ENCODE measurements around the gene CALY.

Gene CALY

DNA sequence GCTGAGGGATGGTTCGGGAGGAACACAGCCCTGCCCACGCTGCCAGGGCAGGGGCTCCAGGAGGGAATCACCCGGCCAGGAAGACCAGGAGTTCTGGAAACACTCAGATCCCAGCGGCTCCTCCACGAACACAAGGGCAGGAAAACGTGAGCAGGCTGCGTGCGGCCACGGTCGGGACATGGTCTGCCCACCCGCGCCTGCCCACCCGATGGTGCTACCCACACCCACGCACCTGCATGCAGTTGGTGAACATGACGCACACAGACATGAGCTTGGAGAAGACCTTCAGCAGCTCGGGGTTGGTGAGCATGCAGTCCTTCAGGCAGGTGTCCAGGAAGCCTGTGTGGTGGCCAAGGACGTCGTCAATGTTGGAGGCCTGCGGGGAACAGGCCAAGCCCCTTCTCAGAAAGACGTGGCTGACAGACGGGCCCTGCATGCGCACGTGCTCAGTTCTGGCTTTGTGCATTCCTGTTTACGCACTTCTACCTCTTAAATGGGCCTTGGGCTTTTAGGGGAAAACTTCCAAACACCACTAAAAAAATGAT, 53.8 kb downstream of the CALY start:
- ChIA-PET POLR2A (no interaction called here), CTCF (no interaction called here)
- no peak overlapping the region for H3K4me3 ChIP-seq (ENCODE audit: low read depth, low read length)
- TF ChIP-seq, protein P1, sequence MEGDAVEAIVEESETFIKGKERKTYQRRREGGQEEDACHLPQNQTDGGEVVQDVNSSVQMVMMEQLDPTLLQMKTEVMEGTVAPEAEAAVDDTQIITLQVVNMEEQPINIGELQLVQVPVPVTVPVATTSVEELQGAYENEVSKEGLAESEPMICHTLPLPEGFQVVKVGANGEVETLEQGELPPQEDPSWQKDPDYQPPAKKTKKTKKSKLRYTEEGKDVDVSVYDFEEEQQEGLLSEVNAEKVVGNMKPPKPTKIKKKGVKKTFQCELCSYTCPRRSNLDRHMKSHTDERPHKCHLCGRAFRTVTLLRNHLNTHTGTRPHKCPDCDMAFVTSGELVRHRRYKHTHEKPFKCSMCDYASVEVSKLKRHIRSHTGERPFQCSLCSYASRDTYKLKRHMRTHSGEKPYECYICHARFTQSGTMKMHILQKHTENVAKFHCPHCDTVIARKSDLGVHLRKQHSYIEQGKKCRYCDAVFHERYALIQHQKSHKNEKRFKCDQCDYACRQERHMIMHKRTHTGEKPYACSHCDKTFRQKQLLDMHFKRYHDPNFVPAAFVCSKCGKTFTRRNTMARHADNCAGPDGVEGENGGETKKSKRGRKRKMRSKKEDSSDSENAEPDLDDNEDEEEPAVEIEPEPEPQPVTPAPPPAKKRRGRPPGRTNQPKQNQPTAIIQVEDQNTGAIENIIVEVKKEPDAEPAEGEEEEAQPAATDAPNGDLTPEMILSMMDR (IDR thresholded peaks at IDR 0.05; ENCODE audit: insufficient read depth, low read length, missing control alignments), result no peak
- DNase-seq (ENCODE audit: low read depth, low spot score), result no peak

DNA sequence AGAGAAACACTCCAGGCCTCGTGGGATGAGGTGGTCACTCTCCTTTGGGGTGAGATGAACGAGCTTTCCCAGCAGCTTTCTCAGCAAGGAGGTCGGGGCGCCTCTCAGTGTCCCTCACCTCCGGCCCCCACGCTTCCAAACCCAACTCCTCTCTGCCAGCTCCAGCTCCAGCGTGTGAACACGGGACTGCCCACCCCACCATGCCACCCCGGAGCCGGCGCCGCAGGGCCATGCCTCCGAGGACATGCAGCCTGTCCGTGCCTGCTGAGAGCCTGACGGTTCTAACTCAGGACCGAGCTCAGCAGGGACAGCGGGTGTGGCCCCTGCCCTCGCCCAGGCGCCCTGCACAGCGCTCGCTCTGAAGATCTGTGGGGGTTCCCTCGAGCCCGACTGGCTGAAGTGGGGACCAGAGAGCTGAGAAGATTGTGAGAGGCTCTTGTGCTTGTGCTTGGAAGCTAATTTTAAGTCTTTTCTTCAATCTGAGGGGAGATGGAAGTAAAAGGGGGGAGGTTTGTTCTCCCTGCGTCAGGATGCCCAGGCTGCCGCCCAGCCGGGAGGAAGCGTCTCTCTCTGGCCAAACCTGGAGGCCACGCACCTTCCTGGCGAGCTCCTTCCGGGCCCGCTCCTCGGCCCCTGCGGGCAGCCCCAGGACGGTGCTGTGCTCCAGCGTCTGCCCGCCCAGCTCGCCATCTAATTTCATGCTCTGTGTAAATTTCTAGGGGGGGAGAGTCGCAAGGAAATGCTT, 54.9 kb downstream of the CALY start:
- ChIA-PET POLR2A (interaction anchor here (0.6 kb wide), 2 partner anchors 133 to 618 kb away, joined by 3 read pairs; no protein-coding TSS in a partner anchor), CTCF (interaction anchor here (1.0 to 1.9 kb wide), 2 partner anchors 12 to 26 kb away, joined by 4 read pairs; no protein-coding TSS in a partner anchor)
- TF ChIP-seq, protein P1 (IDR thresholded peaks at IDR 0.05; ENCODE audit: insufficient read depth, low read length, missing control alignments), result no peak
- DNase-seq (ENCODE audit: low read depth, low spot score), result no peak
- no peak overlapping the region for H3K4me3 ChIP-seq (ENCODE audit: low read depth, low read length)

DNA sequence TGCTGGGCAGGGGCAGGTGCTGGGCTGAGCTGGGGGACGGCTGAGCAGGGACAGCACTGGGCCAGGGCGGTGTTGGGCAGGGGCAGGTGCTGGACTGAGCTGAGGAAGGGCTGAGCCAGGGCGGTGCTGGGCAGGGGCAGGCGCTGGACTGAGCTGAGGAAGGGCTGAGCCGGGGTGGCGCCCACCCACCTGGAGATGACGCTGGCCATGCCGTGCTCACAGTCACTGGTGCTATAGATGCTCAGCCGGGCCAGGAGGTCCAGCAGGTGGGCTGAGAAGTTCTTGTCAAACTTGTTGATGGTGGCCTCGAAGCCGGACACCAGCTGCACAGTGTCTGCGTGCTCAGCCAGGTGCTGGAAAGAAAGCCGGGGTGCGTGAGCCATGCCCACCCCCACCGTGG, 55.6 kb downstream of the CALY start:
- no peak overlapping the region for H3K4me3 ChIP-seq (ENCODE audit: low read depth, low read length)
- POLR2A ChIA-PET, result interaction anchor here (0.6 kb wide), 1 partner anchor 617 kb away, joined by 3 read pairs; no protein-coding TSS in a partner anchor
- no peak for DNase-seq (ENCODE audit: low read depth, low spot score)
- CTCF ChIA-PET, result interaction anchor here (1.0 to 1.9 kb wide), 2 partner anchors 12 to 27 kb away, joined by 4 read pairs; no protein-coding TSS in a partner anchor
- TF ChIP-seq, protein P1 (IDR thresholded peaks at IDR 0.05; ENCODE audit: insufficient read depth, low read length, missing control alignments), result no peak

DNA sequence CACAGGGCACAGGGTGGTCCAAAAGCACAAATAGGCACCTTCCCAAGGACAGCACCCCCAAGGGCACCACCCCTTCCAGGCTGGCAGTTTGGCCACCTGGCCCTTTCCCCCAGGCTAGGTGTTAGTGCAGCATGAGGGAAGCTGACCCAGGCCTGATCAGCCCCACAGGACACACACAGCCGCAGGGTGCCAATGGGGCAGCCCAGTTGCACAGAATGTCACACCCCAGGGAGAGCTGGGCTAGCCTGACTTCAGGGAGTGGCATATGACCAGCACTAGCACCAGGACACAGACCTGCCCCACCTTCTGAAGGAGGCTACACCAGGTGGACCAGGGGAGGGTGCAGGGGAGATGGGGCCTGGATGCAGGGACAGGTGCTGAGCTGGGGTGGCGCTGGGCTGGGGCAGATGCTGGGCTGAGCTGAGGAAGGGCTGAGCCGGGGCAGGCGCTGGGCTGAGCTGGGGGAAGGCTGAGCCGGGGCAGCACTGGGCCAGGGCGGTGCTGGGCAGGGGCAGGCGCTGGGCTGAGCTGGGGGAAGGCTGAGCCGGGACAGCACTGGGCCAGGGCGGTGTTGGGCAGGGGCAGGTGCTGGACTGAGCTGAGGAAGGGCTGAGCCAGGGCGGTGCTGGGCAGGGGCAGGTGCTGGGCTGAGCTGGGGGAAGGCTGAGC, 56.2 kb downstream of the CALY start:
- no peak overlapping the region for H3K4me3 ChIP-seq (ENCODE audit: low read depth, low read length)
- CTCF ChIA-PET, result interaction anchor here (1.9 kb wide), 1 partner anchor 13 kb away, joined by 4 read pairs; no protein-coding TSS in a partner anchor
- POLR2A ChIA-PET, result no interaction called here
- TF ChIP-seq, protein P1 (IDR thresholded peaks at IDR 0.05; ENCODE audit: insufficient read depth, low read length, missing control alignments), result no peak
- DNase-seq (ENCODE audit: low read depth, low spot score), result no peak

DNA sequence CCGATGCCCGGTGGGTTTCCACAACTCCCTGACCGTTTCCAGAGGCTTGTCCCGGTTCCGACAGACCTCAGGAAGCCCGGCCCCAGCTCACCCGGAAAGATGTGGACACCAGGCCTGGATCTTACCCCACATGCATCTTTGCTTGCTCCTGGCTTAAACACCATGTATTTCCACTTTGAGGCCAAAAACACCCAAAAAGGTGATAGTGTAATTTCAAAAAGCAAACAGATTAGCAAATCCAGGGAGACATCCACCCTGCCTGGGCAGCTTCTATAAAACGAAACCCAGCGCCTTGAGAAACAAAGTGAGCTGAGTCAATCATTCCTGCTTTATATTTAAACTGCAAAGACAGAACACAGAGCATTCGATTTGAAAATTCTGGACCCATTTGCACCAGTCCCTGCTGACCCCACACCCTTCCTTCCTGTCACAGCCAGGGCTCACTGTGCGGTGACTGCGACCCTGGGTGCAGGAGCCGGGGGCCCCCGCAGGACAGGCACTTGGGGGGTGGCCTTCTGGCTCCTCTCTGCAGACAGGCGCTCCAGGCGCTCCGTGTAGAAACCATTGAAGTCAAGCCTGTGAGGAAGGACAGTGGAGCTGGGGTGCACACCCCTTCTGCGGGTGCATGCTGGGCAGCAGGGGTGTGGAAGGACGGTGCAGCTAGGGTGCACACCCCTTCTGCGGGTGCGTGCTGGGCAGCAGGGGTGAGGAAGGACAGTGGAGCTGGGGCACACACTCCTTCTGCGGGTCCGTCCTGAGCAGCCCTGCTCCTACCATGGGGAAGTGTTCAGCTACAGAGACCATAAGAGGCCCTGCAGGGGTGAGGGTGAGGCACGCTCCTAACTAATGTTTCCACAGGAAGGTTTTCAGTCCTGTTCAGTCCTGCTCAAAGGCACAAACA, 57.1 kb downstream of the CALY start:
- ChIA-PET CTCF (no interaction called here), POLR2A (no interaction called here)
- DNase-seq (ENCODE audit: low read depth, low spot score), result no peak
- TF ChIP-seq, protein P1 (IDR thresholded peaks at IDR 0.05; ENCODE audit: insufficient read depth, low read length, missing control alignments), result no peak
- no peak overlapping the region for H3K4me3 ChIP-seq (ENCODE audit: low read depth, low read length)
